Epithelial cell of esophagus (primary cell): Measurements from ENCODE around the gene BEND6.
A peak's percentile ranks its signal among the peaks of the same experiment; 100 is the strongest.
"Not testable (repeated sequence)": the region's sequence is repeated elsewhere in the genome, so short reads cannot be mapped to it uniquely, and the experiment has no call there.

Source experiments
- DNase-seq: peaks from one replicate; pipeline ENCODE4 v3.0.0; 2010; ENCODE audit warnings: low read depth
- H3K4me3 ChIP-seq: 2 replicates; pipeline ENCODE4 v1.5.1; 2011; ENCODE audit warnings: mild to moderate bottlenecking, low read length, control low read depth
- CTCF ChIP-seq: IDR thresholded peaks from 2 replicates; pipeline ENCODE4 v1.5.1; 2011; ENCODE audit warnings: low read depth, mild to moderate bottlenecking, low read length, control low read depth, inconsistent platforms; ENCODE audit not compliant: insufficient read depth; ENCODE audit errors: missing control alignments

Gene BEND6

GRCh38 chr6:56992703-56993102, 37.8 kb downstream of the BEND6 start:
- TF ChIP-seq CTCF, result no peak
- H3K4me3 ChIP-seq, result no peak overlapping the region
- no peak for DNase-seq

- TF ChIP-seq CTCF, result peak; percentile 26
- DNase-seq, result peak; percentile 31
- H3K4me3 ChIP-seq, result no peak overlapping the region
These were observed 40.5 kb downstream of the BEND6 start for GRCh38 chr6:56995347-56995902.

- H3K4me3 ChIP-seq, result no peak overlapping the region
- TF ChIP-seq CTCF, result no peak
- peak; percentile 50 for DNase-seq
These were observed 41.5 kb downstream of the BEND6 start for GRCh38 chr6:56996401-56996800.

- DNase-seq, result peak; percentile 93
- TF ChIP-seq CTCF, result no peak
- no peak overlapping the region for H3K4me3 ChIP-seq
These were observed 44.1 kb downstream of the BEND6 start for GRCh38 chr6:56999049-56999448.

GRCh38 chr6:56999748-57000147, 44.8 kb downstream of the BEND6 start:
- not testable (repeated sequence) for H3K4me3 ChIP-seq, DNase-seq

- no peak for TF ChIP-seq CTCF
- DNase-seq, result no peak
- no peak overlapping the region for H3K4me3 ChIP-seq
These were observed 47.3 kb downstream of the BEND6 start for GRCh38 chr6:57002197-57002596.

- no peak for TF ChIP-seq CTCF
- DNase-seq, result no peak
- no peak overlapping the region for H3K4me3 ChIP-seq
These were observed 49.4 kb downstream of the BEND6 start for GRCh38 chr6:57004292-57004691.
